DOHH2 (cell line): ENCODE results near the gene REXO4.
A peak's percentile ranks its signal among the peaks of the same experiment; 100 is the strongest.

ENCODE experiments used
- EZH2phosphoT487 ChIP-seq: fragments of 200-600 bp; sonication (generic); IDR thresholded peaks from 2 replicates; pipeline ENCODE4 v1.6.1; 2017; ENCODE audit warnings: borderline replicate concordance, mild to moderate bottlenecking, antibody characterized with exemption, low read length, moderate library complexity, mixed read lengths
- TF ChIP-seq, protein P1 (sequence below): fragments of 200-600 bp; sonication (generic); IDR thresholded peaks from one replicate; pipeline ENCODE4 v1.5.1; 2014; ENCODE audit warnings: antibody characterized with exemption, mild to moderate bottlenecking, low read depth, low read length; ENCODE audit not compliant: poor library complexity, severe bottlenecking

DNA sequence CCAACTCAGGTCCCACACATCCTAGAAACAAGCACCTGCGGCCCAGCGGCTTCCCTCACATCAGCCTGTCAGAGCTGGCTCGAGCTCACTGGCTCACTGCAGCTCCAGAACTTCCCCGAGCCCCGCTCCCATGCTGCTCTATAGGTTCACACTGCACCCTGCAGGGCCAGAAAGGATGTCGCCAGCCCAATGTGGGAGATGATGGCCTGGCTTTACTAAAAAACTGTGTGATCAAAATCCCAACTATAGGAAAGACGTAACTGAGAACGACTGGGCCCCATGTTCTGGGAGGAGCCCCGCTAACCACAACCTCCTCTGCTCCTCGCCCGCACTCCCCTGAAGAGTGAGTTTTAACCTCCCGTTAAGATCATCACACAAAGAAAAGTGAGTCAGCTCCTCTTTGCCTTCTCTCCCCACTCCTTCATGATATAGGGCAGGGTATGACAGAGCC, 46.5 kb downstream of the REXO4 start:
- TF ChIP-seq, protein P1, sequence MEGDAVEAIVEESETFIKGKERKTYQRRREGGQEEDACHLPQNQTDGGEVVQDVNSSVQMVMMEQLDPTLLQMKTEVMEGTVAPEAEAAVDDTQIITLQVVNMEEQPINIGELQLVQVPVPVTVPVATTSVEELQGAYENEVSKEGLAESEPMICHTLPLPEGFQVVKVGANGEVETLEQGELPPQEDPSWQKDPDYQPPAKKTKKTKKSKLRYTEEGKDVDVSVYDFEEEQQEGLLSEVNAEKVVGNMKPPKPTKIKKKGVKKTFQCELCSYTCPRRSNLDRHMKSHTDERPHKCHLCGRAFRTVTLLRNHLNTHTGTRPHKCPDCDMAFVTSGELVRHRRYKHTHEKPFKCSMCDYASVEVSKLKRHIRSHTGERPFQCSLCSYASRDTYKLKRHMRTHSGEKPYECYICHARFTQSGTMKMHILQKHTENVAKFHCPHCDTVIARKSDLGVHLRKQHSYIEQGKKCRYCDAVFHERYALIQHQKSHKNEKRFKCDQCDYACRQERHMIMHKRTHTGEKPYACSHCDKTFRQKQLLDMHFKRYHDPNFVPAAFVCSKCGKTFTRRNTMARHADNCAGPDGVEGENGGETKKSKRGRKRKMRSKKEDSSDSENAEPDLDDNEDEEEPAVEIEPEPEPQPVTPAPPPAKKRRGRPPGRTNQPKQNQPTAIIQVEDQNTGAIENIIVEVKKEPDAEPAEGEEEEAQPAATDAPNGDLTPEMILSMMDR = peak; percentile 39
- TF ChIP-seq EZH2phosphoT487 = no peak
